Stimulated activated CD8-positive, alpha-beta memory T cell treated with anti-CD3 and anti-CD28 coated beads, Interleukin-15, amount 100 ng/mL, for 48 hours (primary cell): ENCODE results near the gene CENPS.
"Not testable (repeated sequence)": the region's sequence is repeated elsewhere in the genome, so short reads cannot be mapped to it uniquely, and the experiment has no call there.

ENCODE experiments used
- DNase-seq, 2 donors: peaks; one replicate each; pipeline ENCODE4 v3.0.0-alpha.2; 2020; ENCODE audit warnings: low read depth in 2 of 2

The CENPS gene

GRCh38 chr1:10450836-10451235 is 20.6 kb downstream of the CENPS start:
- DNase-seq = no peak

DNA sequence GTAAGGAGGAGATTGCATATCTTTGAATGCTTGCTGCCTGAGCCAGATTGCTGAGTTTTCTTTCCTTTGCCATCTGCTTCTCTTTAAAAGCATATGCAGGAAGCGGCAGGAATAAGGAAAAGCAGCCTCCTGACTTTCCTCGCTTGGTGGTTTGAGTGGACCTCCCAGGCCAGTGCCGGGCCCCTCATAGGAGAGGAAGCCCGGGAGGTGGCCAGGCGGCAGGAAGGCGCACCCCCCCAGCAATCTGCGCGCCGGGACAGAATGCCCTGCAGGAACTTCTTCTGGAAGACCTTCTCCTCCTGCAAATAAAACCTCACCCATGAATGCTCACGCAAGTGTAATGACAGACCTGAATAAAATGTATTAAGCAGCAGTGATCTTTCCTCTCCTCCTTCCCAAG is 21.1 kb downstream of the CENPS start:
- DNase-seq = no peak

GRCh38 chr1:10456048-10456447 is 25.8 kb downstream of the CENPS start:
- no peak for DNase-seq

DNA sequence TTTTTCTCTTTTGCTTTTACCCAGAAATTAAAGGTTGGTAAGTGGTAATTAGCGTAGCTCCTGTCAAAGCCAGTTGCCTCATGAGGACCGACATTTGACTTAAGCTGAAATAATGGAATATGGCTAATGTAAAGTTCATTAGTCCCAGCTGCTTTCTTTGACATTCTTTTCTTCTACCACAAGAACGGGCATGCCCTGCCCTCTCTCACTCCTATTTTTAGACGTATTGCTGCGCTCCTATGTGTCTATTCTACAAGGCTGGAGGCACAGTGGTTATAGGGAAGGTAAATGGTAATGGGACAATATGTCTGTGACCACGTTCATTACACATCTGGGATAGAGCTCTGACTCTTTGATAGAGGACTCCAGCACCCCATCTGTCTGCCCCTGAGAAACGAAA is 26.4 kb downstream of the CENPS start:
- DNase-seq = no peak

- DNase-seq = not testable (repeated sequence)
These were observed 27.2 kb downstream of the CENPS start for GRCh38 chr1:10457462-10457861.

DNA sequence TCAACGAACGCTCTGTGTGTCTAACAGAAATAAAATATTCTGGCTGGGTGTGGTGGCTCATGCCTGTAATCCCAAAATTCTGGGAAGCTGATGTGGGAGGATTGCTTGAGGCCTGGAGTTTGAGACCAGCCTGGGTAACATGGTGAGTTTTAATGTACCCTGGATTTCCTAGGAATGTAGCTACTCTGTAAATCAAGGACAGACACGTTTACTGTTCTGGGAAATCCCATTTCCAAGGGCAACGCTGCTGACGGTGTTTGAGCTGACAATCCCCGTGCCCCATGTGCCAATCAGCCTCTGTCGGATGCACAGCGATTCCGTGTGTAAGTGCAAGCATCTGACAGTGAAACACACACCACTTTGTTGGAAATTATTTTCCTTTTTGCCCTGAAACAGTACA is 27.6 kb downstream of the CENPS start:
- no peak for DNase-seq

GRCh38 chr1:10459184-10459583 is 29.0 kb downstream of the CENPS start:
- no peak for DNase-seq

- no peak for DNase-seq
These were observed 36.8 kb downstream of the CENPS start for GRCh38 chr1:10467078-10467477.

GRCh38 chr1:10470043-10470442 is 39.8 kb downstream of the CENPS start:
- DNase-seq = no peak

DNA sequence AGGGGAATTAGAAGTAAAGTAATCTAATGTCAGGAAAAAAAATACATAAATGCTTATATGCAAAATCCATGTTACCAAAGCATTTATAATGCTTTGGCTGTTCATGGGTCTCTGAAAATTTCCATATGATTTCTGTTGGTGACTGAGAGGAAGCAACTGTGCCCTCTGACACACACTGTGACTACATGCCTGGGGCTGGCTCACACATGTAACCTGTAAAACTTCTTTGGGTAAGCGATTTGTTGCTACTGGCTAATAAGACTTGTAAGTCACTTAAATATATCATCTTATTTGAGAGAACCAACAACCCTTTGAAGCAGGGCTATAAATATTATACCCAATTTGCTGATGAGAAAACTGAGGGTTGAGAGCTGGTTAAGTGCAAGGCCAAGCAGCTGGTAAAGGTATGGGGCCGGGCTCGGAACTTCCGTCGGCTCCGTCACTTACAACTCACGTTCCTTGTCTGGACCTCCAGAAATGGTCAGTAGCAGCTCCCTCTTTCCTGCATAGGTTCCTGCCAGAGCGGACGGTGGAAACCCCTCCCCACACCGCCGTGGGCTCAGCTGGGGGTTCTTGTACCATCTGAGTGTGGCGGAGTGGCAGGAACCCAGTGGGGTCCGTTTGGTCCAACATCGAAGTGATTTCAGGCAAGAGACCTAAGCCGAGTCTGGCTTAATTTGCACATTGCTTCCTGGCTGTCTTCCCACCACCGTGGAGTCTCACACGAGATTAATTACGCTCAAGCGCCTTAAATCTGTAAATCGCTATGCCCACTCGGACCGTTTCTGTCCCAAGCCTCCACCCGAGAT is 41.4 kb downstream of the CENPS start:
- no peak for DNase-seq

DNA sequence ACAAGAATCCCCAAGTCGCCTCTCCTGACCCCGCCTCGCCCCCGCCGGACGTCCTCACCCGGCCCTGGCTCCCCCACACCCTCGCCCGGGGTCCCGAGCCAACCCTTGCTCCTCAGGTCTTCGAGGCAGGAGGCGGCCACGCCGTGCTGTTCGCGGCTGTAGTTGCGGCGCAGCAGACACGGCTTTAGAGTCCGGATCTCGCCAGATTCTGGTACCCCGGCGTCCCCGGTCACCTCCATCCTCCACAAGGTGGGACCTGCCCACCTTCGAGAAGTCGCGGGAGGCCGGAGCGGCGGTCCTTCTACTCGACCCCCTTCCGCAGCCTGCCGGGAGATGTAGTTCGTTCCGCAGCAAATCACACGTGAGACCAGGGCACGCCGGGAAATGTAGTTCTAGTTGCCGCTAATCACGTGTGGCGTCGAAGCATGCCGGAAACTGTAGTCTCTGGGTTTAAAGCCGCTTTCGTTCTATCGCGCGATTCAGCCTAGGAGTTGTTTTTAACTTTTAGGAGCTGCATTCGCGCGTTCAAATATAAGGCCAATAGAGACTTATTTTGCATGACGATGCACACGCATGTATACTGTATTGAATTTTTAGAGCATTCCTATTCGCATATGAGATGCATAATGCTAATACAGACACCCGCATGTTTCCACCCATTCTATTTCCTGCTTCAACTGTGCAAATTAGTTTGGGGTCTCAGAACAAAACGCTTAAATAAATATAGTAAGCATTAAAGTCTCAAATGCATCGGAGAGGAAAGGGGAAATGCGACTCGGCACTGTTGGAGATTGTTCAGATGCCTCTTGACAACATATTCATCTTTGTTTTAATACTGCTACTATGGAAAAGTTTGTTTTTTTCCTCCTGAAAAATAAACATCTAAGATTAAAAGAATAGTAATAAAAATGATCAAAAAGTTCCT is 42.2 kb downstream of the CENPS start, which contains the start of gene DFFA:
Gene DFFA (minus strand): TSS at position 310 of the 925 bp plus-strand sequence. CDS start 71 bp downstream, at position 239.
- DNase-seq = peak; percentile 85 to 89

GRCh38 chr1:10473145-10473765 is 43.0 kb downstream of the CENPS start:
- DNase-seq = no peak

GRCh38 chr1:10474309-10474612 is 44.0 kb downstream of the CENPS start:
- DNase-seq = not testable (repeated sequence)

DNA sequence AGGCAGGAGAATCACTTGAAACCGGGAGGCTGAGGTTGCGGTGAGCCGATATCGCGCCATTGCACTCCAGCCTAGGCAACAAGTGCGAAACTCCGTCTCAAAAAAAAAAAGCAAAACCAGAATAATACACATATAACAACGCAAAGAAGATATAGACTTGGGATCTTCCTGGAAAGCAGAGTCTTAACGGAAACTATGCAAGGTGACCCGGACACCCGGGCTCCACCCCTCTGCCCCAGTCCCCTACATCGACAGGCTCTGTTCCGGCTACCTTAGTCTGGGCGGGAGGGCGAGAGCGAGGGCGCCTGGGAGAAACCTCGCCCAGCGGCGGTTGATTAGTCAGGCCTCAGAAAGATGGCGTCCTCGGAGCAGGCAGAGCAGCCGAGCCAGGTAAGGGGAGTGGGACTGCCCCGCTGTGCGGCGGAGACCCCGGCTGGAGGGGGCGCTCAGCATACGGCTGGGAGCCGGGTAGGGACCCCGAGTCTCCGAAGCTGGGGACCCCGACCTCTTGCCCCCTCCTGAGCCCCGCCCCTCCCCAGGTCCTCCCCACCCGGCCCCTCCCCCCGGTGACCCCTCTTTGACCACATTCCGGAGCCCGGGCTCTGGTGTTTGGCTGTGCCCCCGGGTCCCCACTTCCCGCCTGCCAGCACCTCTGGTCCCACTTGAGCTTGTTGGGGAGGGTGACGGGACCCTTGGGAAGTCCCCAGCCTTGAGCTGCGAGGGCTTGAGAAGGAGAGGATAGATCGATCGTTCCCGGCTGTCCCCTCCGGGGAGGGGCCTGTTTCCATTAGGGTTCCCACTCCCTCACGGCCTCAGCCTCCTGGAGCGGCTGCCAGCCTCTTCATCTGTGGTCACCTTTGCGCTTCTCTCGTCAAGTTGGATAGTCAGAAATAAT is 44.6 kb downstream of the CENPS start, which contains the start of gene PEX14:
Gene PEX14 (plus strand): TSS at position 338 of the 895 bp plus-strand sequence. CDS start 17 bp downstream, at position 355.
- peak; percentile 82 for DNase-seq

GRCh38 chr1:10475510-10475909 is 45.3 kb downstream of the CENPS start:
- no peak for DNase-seq

DNA sequence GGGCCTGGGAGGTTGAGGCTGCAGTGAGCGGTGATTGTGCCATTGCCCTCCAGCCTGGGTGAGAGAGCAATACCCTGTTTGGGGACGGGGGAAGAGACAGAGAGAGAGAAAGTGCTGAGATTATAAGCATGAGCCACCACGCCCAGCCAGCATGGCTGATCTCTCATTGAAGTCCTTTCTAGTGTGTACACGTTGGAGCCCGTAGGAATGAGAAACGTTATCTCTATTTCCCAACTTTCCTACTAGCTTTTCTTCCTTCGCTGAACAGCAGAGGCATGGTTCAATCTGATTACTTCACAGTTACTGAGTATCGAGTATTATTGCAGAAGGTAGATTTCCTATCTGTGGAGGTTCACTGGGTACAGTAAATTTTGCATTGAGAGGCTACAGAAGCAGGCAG is 49.1 kb downstream of the CENPS start:
- no peak for DNase-seq

- DNase-seq = no peak
These were observed 50.4 kb downstream of the CENPS start for GRCh38 chr1:10480614-10481013.

DNA sequence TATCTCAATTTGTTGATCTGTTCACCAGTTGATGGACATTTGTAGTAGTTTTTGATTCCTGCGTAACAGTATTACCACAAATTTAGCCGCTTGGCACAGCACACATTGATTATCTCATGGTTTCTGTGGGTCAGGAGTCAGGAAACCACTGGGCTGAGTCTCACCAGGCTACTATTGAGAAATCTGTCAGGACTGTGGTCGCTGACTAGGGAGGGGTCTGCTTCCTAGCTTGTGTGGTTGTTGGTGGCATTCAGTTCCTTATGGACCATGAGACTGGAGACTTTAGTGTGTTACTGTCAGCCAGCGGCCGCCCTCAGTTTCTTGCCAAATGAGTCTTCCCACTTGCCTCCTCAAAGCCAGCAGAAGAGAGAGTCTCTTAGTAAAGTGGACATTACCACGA is 54.3 kb downstream of the CENPS start:
- DNase-seq = no peak

GRCh38 chr1:10489291-10490055 is 59.2 kb downstream of the CENPS start:
- DNase-seq = no peak

- DNase-seq = no peak
These were observed 60.2 kb downstream of the CENPS start for GRCh38 chr1:10490286-10490970.
